Neutrophil (primary cell): ENCODE data around the gene SPTA1.

ENCODE experiments used
- H3K27ac ChIP-seq: fragments of 200-600 bp; sonication (generic); 2 replicates; pipeline ENCODE4 v1.5.1; 2016; ENCODE audit warnings: mild to moderate bottlenecking, moderate library complexity
- H3K27me3 ChIP-seq: fragments of 200-600 bp; sonication (generic); 2 replicates; pipeline ENCODE4 v1.6.0; 2016; ENCODE audit warnings: mild to moderate bottlenecking
- H3K36me3 ChIP-seq: fragments of 200-600 bp; sonication (generic); 2 replicates; pipeline ENCODE4 v1.5.1; 2017
- H3K4me1 ChIP-seq, 2 experiments: fragments of 200-600 bp in 1 of 2; sonication (generic) in 1 of 2; 1 replicate in 1 of 2; 2 replicates in 1 of 2; pipeline versions ENCODE4 v1.5.1 to v1.6.1; 2013 to 2016; ENCODE audit warnings: low read depth in 1 of 2, low read length in 1 of 2, mild to moderate bottlenecking in 1 of 2, moderate library complexity in 1 of 2; ENCODE audit not compliant: control insufficient read depth in 1 of 2, insufficient read depth in 1 of 2
- H3K4me3 ChIP-seq, 2 experiments: fragments of 200-600 bp in 1 of 2; sonication (generic) in 1 of 2; 1 replicate in 1 of 2; 2 replicates in 1 of 2; pipeline ENCODE4 v1.5.1; 2013 to 2016; ENCODE audit warnings: low read depth in 1 of 2, low read length in 1 of 2, mild to moderate bottlenecking in 1 of 2, moderate library complexity in 1 of 2
- H3K9me3 ChIP-seq: fragments of 200-600 bp; sonication (generic); 2 replicates; pipeline ENCODE4 v1.5.1; 2016
- CTCF ChIP-seq: fragments of 200-600 bp; sonication (generic); IDR thresholded peaks from 2 replicates; pipeline ENCODE4 v1.5.1; 2016; ENCODE audit warnings: antibody characterized with exemption

The SPTA1 gene

GRCh38 chr1:158611916-158612315, 74.6 kb downstream of the SPTA1 start:
- no peaks in the 10 kb centered on the region for H3K9me3 ChIP-seq
- H3K36me3 ChIP-seq = no peaks in the 10 kb centered on the region
- TF ChIP-seq CTCF = no peak
- H3K27ac ChIP-seq = no peak overlapping the region
- H3K27me3 ChIP-seq = no peaks in the 10 kb centered on the region
- H3K4me1 ChIP-seq = no peaks in the 10 kb centered on the region
- H3K4me3 ChIP-seq = no peak overlapping the region

- Histone ChIP-seq H3K27ac (no peak overlapping the region), H3K4me3 (no peak overlapping the region), H3K36me3 (no peaks in the 10 kb centered on the region), H3K27me3 (no peaks in the 10 kb centered on the region), H3K9me3 (no peaks in the 10 kb centered on the region), H3K4me1 (no peaks in the 10 kb centered on the region)
- no peak for TF ChIP-seq CTCF
Measured at GRCh38 chr1:158607296-158607695, 79.2 kb downstream of the SPTA1 start.

- H3K36me3 ChIP-seq = no peaks in the 10 kb centered on the region
- no peak within 1 kb of the TSS for H3K4me3 ChIP-seq
- H3K27me3 ChIP-seq = no peaks in the 10 kb centered on the region
- H3K9me3 ChIP-seq = no peaks in the 10 kb centered on the region
- H3K27ac ChIP-seq = no peak within 1 kb of the TSS
- TF ChIP-seq CTCF = no peak
- H3K4me1 ChIP-seq = no peaks in the 10 kb centered on the region
Measured at GRCh38 chr1:158604968-158605367, 81.5 kb downstream of the SPTA1 start, which contains the start of gene OR10Z1. TSS of gene OR10Z1 (plus strand) at chr1:158605268. CDS start at chr1:158606439, 1,171 bp downstream.

GRCh38 chr1:158600735-158601134, 85.8 kb downstream of the SPTA1 start:
- no peak overlapping the region for H3K27ac ChIP-seq
- TF ChIP-seq CTCF = no peak
- no peaks in the 10 kb centered on the region for H3K36me3 ChIP-seq
- H3K27me3 ChIP-seq = no peaks in the 10 kb centered on the region
- peaks cover 7% of the 10 kb centered on the region for H3K9me3 ChIP-seq
- H3K4me3 ChIP-seq = no peak overlapping the region
- no peaks in the 10 kb centered on the region for H3K4me1 ChIP-seq

- H3K9me3 ChIP-seq = peaks cover 9% of the 10 kb centered on the region
- H3K4me1 ChIP-seq = no peaks in the 10 kb centered on the region
- no peak overlapping the region for H3K27ac ChIP-seq
- TF ChIP-seq CTCF = no peak
- H3K27me3 ChIP-seq = no peaks in the 10 kb centered on the region
- H3K36me3 ChIP-seq = no peaks in the 10 kb centered on the region
- H3K4me3 ChIP-seq = no peak overlapping the region
Measured at GRCh38 chr1:158586942-158587341, 99.6 kb downstream of the SPTA1 start.

- H3K36me3 ChIP-seq = no peaks in the 10 kb centered on the region
- H3K27ac ChIP-seq = no peak overlapping the region
- H3K4me3 ChIP-seq = no peak overlapping the region
- H3K27me3 ChIP-seq = no peaks in the 10 kb centered on the region
- peaks cover 9% of the 10 kb centered on the region for H3K9me3 ChIP-seq
- H3K4me1 ChIP-seq = no peaks in the 10 kb centered on the region
- no peak for TF ChIP-seq CTCF
Measured at GRCh38 chr1:158583962-158584361, 102.6 kb downstream of the SPTA1 start.
